Middle frontal gyrus (tissue), 1 donor: ENCODE results near the gene UPK3A.

Experiments
- DNase-seq: peaks from one replicate; pipeline ENCODE4 v3.0.0-alpha.2; 2015; ENCODE audit warnings: low spot score; ENCODE audit errors: extremely low spot score

UPK3A gene

DNA sequence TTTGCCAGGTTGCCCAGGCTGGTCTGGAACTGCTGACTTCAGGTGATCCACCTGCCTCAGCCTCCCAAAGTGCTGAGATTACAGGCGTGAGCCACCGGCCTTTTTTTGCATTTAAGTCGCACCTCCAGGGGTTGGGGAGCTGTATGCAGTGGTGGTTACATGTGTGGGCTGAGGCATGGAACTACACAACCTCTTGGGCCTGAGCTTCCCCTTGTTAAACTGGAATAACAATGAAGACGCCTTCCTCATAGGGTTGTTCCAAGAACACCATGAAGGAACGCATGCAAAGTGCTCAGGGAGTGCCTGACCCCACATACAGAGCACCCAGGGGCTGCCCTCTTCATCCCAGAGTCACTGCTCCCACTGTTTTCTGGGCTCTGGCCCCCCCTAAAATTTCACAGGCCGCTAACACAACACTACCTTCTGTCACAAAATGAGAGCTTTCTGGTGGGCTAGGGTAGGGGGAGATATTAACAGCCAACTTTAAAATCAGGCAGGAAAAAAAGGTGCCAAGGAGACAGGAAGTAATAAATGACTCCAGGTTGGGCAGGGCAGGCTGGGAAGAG lies 23.7 kb downstream of the UPK3A start:
- no peak for DNase-seq

DNA sequence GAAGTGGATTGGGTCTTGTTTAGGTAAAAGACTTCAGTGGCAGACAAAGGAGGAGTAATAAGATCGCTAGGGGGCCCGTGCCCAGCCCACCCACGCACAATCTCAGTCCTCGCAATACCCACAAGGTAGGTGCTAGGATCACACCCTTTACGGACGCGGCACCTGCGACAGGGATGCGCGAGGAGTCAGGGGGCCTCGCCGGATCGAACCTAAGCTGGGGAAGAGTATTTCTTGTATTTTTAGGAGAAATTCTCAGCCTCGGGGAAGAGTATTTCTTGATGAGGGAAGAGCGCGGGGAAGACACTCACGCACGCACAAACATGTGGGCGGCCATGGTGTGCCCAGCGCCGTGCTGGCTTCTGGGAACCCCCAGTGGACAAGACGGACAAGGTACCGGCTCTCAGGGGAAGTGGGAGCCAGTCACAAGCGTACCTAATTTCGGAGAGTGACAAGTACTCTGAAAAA lies 24.2 kb downstream of the UPK3A start:
- DNase-seq: no peak

DNA sequence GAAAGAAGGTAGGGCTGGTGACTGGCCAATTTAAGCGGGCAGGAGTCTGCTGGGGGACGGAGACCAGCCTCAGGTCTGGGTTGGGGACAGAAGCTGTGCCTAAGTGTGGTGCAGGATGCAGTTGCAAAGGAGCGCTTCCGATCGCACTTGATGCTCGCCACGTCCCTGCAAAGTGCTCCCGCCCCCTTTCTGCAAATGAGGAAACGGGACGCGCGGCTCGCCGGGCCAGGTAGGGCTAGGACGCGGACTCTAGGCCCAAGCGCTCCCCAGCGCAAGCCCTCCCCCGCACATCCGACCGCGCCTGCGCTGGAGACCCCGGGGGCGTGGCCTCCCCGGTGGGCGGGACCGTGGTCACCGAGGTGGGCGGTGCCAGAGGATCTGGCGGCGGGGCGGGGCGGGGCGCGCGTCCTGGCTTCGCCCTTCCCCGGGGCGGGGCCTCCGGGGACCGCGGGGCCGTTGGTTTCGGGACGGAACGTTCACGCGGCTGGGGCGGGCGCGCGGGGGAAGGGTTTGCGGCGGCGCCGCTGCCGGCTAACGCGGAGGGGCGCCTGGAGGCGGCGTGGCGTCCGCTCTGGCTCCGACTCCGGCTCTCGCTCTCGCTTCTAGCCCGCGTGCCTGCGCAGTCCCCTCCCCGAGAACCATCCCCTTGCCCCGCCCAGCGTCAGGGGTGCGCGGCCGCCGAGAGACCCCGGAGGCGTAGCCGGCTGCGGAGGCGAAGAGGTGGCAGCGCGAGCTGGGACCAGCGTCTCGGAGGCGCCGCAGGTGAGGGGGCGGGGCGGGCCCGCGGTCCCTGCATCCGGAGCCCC lies 24.9 kb downstream of the UPK3A start, which contains the start of gene FAM118A:
TSS of gene FAM118A (plus strand) at position 513 of the 806 bp plus-strand sequence. CDS start 12,446 bp downstream, outside the sequence.
- DNase-seq: peak; percentile 85

DNA sequence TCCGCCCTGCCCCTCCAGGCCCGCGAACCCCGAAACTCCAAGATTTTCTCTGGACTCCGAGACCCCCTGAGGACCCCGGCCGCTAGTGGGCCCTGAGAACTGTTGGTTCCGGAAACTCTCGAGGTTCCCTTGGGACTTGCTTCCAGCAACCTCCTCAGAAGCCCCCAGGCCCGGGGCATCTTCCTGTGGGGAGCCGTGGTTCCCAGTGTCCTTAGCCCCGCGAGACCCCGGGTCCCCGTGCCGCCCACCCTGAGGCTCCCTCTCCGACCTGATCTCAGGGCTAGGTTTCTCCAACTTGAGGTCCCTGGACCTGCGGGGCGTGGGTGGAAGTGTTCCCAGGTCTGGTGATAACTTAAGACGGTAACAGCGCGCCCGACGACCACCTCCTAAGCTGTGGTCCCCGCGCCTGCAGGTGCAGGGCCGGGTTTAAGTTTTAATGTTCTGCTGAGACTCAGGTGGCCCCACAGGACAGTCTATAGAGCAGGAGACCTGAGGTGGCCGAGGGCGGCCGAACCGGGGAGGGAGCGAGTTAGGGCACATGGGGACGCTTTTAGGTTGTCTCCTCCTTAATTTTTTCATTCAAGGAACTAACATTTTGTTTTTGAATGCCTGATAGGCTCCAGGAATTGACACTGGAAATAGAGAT lies 25.7 kb downstream of the UPK3A start:
- no peak for DNase-seq

DNA sequence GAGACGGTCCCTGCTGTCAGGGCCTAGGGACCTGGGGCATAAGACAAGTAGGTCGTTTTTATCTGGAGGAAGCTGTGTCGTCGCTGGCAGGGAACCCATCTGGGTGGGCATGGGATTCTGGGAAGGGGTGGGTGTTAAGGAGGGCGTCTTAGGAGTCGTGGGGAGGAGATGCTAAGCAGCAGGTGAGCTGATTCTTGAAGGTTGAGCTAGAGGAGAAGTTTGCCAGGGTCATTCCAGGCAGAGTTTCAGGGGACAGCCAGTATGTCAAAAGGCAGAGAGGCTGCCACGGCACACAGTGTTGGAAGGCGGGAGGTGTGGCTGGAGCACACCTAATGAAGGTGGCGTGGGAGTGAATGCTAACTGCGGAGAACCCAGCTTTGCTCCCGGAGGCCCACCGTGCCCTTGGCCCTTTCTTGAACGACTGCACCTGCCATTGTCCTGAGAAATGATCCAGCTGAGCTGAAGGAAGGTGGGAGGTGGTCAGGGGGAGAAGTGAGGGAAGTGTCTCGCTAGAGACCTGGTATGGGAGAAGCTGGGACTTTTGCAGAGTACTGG lies 26.3 kb downstream of the UPK3A start:
- DNase-seq: no peak

DNA sequence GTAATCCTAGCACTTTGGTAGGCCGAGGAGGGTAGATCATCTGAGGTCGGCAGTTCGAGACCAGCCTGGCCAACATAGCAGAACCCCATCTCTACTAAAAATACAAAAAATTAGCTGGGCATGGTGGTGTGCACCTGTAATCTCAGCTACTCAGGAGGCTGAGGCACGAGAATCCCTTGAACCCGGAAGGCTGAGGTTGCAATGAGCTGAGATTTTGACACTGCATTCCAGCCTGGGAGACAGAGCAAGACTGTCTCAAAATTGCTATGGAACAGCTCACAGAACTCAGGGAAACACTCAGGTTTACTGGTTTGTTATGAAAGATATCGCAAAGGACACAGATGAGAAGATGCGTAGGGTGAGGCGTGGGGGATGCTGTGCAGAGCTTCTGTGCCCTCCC lies 27.7 kb downstream of the UPK3A start:
- no peak for DNase-seq

DNA sequence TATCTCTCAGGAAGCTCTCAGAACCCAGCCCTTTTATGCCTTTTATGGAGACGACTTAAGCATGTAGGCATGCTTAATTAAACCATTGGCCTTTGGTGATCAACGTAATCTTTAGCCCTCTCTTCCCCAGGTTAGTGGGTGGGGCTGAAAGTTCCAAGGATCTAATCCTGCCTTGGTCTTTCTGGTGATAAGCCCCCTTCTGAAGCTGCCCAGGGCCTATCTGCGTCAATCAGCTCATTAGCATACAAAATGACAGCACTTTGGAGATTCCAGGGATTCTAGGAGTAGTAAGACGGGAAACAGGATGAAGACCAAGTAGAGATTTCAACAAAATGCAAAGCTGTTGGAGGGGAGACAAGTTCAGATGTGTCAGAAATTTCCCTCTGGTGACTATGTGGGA lies 28.1 kb downstream of the UPK3A start:
- DNase-seq: no peak

DNA sequence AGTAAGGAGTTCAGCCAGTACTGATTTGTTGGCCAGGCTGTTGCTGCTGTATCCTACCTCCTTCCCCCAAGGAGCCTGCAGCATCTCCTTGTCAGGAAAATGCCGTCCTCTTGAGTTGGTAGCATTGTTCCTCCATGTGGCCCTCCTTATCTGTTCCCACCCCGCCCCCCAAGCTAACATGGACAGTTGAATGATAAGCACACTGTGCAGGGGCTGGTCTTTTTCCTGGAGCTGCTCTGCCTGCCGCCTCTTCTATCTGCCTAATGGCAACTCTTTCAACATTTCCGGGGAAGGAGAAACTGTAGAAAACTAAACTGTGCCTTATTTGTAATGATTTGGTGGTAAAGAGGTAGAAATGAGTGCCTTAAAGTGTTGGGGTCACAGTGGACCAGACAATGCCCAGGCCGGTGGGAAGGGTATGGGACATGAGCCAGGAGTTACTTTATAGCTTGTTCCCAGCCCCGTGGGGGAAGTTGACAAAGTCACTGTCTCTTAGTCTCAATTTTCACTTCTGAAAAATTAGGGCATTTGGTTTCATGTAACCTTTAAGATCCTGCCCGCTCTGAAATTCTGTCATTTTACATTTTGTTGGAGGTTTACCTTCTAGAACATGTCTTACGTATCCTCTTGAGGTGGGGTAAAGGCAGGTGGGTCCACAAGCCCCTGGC lies 29.4 kb downstream of the UPK3A start:
- DNase-seq: no peak

DNA sequence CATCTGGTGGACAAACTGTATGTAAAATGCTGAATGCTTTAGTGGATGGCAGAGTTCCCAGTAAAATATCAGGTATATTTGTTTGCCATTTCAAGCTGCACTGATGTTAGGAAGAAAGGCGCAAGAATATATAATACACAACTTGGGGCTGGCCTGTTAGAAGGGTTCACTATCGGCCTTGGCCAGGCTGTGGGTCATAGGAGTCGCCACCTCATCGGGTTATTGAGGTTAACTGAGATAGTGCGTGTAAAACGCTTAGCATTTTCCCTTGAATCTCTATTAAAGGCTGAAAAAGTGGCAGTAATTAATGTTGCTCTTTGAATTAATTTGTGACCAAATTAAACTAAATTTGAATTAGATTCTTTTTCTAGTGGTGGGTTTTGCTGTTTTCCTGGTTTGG lies 30.0 kb downstream of the UPK3A start:
- DNase-seq: no peak

DNA sequence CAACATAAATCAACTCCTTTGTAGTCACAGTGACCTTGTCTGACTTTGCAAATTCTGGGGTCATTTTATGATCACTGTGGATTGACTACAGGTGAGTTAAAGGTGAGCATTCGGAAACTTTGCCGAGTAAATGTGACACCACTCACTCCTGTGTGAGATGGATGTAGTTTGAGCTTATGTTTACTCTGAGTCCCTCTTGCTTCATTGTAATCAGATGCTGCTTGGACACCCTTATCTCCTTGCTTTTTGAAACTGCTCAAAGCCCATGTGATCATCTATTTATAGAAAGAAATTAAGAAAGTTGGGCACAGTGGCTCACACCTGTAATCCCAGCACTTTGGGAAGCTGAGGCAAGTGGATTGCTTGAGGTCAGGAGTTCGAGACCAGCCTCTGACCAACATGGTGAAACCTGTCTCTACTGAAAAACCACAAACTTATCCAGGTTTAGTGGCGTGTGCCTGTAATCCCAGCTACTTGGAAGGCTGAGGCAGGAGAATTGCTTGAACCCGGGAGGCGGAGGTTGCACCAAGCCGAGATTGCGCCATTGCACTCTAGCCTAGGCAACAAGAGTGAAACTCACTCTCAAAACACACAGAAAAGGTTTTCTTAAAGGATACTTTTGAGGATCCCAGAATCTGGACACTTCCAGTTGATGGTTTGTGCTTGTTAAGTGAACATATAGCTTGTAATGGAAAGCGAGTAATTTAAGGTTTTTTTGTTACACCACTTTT lies 32.2 kb downstream of the UPK3A start:
- DNase-seq: no peak

DNA sequence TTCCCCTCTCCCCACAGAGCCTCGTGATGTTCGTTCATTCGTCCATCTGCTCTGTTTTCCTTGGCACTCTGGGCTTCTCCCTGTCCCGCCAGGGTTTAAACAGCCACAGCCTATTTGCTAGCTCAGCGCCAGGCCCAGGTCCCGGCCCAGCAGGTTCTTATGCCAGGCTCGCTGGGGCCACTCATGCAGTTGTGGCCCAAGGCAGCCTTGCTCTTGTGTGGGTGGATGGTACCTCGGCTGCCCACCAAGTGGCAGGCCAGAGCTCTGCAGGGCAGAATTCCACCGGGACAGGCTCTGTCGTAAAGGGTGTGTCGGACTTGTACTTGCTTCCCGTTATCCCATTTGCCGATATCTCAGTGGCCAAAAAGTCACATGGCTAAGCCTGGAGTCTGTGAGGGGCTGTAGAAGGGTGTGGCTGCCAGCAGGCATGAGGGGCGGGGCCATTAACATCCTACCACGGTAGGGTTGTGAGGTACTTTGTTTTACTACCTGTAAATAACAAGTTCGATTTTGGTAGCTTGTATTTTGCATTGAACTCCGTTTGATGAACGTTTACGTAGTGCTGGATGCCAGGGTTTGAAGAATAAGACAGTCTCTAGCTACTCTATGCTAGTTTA lies 32.9 kb downstream of the UPK3A start:
- no peak for DNase-seq

DNA sequence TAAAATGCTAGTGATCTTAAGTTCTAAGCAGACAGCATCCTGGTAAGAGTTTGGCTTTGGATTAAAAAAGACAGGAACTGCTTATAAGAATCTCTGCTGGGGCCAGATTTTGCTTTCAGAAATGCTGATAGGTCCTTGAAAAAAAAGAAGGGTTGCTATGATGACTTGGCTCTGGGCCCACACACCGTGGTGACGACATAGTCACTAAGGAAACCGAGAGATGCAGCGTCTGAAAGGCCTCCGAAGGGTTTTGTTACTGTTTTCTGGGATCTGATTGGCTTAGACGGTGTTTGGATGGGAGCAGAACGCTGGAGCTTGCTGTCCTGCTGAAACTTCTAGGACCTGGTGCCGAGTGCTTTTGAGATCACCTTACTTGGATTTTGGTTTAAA lies 33.4 kb downstream of the UPK3A start:
- DNase-seq: peak; percentile 71

DNA sequence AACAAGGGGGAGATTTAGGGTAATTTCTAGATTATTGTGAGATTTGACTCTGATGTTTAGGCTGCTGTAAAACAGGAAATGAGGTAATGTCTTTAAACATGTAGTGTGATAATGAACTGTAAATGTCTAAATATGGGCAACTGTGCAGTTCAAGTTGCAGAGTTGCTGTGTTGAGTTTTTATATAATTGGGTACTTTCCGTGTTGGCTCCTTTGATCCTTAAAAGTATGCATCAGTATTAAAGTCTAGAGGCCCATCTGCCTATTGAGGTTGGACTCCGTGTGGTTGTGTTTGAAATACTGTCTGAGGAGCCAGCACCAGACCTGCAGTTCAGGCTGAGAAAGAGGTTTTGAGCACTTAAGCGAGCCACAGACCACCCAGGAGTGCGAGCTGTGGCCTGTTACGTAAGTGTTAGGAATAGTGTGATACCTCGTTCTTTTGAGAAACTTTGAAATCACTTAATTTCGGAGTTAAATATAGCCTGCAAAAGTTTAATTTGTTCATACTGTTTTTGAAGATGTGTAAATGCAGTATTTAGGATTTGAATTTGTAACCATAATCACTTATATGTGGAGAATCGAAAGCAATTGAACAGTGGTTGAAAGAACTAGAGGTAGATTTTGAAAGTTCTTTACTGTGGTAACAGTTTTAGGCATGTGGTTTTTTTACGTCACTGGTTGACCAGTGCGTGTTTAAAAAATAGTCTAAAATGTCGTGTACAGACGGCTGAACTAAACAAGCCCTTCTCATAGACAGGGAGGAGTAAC lies 34.0 kb downstream of the UPK3A start:
- no peak for DNase-seq

DNA sequence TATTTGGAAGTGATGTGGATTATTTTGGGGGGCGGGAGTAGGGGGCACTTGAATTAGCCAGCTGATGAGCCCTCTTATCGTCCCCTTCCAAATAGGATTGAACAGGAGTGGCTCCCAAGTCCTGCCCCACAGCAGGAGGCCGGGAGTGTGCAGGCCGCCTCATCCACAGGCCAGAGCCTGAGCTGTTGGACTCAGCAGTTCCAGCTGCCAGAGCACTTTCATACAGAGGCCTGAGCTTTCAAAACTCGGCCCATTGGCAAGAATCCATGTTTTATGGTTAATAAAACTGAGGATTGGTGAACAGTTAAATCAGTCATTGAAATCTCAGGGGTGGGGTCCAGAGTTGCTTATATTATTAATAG lies 34.6 kb downstream of the UPK3A start:
- no peak for DNase-seq

DNA sequence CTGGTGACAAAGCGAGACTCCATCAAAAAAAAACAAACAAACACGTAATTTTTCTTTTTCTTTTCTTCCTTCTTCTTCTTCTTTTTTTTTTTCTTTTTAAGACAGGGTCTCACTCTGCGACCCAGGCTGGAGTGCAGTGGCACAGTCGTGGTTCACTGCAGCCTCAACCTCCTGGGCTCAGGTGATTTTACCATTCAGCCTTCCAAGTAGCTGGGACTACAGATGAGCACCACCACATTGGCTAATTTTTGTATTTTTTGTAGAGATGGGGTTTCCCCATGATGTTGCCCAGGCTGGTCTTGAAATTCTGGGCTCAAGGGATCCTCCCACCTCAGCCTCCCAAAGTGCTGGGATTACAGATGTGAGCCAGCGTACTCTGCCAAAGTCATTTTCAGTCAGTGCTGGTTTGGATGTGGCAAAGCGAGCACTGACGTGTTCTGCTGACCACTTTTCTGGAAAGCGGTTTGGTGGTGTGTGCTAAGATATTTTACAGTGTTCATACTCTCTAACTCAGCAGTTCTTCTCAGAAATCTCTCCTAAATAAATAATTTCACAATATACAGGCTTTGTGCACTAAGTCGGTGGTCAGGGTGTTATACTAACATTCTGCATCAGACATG lies 35.7 kb downstream of the UPK3A start:
- no peak for DNase-seq

DNA sequence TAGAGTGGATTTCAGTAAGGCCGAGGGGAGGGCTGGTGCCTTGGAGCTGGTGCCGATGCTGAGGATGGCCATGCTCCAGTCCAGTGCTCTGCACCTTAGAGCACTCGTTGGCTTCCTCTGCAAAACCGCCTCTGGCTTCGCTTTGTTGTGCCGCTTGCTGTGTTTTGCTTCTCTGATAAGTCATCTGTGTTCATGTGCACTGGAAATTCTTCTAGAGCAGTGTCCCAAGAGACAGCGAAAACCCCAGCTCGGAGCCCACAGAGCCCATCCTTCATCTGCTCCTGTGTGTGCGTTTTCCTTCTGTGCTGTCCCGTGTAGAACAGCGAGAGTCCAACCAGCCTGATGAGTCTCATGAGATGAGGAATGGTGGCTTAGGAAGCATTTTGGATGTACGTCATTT lies 37.1 kb downstream of the UPK3A start:
- DNase-seq: no peak

DNA sequence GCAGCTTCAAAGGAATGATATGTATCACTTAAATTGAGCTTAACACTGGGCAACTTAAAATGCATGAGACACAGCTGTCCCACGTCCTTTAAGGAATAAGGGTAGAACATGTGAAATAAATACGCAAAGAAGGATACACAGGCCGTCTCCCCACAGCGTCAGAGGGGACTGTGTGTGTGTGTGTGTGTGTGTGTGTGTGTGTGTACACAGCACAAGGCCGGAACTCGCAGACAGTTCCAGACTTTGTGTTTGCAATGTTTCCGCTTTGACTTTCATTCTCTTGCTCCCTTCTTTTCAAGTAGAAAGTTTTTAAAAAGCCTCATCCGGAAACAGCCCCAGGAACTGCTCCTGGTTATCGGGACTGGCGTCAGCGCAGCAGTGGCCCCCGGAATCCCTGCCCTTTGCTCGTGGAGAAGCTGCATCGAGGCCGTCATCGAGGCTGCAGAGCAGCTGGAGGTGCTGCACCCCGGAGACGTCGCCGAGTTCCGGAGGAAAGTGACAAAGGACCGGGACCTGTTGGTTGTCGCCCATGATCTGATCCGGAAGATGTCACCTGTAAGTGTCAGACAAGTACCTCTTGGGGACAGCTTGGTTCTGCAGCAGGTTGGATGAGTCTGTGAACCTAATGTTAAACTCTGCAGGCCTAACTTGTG lies 38.2 kb downstream of the UPK3A start:
- no peak for DNase-seq

DNA sequence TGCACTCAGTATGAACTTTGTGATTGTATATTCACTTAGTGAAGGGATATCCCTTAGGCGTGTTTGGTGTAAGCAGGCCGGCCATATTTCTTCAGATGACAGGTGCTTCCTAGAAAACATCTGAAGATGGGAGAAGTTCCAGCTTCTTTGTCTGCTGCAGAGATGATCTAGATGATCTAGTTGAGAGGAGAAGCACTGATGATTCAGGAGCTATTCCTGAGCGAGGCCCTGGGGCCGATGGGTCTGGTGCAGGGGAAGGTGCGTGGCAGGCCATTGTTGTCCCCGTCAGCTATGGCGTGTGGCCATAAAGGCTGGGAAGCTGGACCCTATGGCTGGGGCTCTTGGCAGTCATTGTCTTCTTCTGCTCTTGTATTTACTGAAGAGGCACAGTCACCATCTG lies 38.9 kb downstream of the UPK3A start:
- no peak for DNase-seq

DNA sequence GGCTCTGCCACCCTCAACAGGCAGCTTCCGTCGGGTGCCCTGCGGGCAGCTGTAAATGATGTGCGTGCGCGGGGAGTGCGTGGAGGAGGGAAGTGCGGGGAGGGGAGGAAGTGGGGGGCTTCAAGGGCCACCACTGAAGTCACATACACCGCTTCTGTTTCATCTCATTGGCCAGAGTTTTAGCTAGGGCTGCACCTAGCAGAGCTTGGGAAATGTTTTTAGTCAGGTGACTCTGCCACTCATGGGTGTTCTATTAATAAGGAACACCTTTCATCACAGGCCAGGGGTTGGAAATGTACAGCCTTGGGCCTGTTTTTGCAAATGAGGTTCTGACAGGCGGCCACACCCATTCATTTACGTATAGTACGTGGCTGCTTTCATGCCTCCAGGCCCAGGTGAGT lies 39.6 kb downstream of the UPK3A start:
- no peak for DNase-seq
